Hindlimb muscle (tissue), 1 donor: ENCODE data around the gene CHN1. TPM values are rescaled to one million over a fixed set of nuclear protein-coding genes. Genes with fewer than 3 reads are reported as not detected.

ENCODE experiments used
- DNase-seq: peaks from one replicate; pipeline ENCODE4 v3.0.0-alpha.2; 2013
- polyA plus RNA-seq: library from polyadenylated mRNA; unstranded; fragments of 120-200 nt; gene quantifications from one replicate; pipeline ENCODE4 v1.2.1, GENCODE V29; 2013; ENCODE audit not compliant: insufficient read length

Gene CHN1
- polyA plus RNA-seq, 1 donor: 13.2 TPM

GRCh38 chr2:174970092-174970491 is 35.1 kb downstream of the CHN1 start:
- DNase-seq: no peak

GRCh38 chr2:174969091-174969734 is 36.0 kb downstream of the CHN1 start:
- no peak for DNase-seq

GRCh38 chr2:174967691-174968260 is 37.4 kb downstream of the CHN1 start:
- peak; percentile 74 for DNase-seq

GRCh38 chr2:174967086-174967485 is 38.1 kb downstream of the CHN1 start:
- no peak for DNase-seq

- no peak for DNase-seq
Observed at GRCh38 chr2:174965992-174966744, 39.0 kb downstream of the CHN1 start.

GRCh38 chr2:174965551-174965950 is 39.6 kb downstream of the CHN1 start:
- no peak for DNase-seq

GRCh38 chr2:174964404-174964803 is 40.8 kb downstream of the CHN1 start:
- no peak for DNase-seq

GRCh38 chr2:174963437-174964400 is 41.5 kb downstream of the CHN1 start:
- DNase-seq: no peak

GRCh38 chr2:174959787-174960186 is 45.4 kb downstream of the CHN1 start:
- DNase-seq: no peak

GRCh38 chr2:174957050-174957449 is 48.1 kb downstream of the CHN1 start:
- DNase-seq: no peak

GRCh38 chr2:174952607-174953006 is 52.6 kb downstream of the CHN1 start:
- no peak for DNase-seq

GRCh38 chr2:174951745-174952144 is 53.4 kb downstream of the CHN1 start:
- no peak for DNase-seq

- no peak for DNase-seq
Observed at GRCh38 chr2:174949988-174950687, 55.0 kb downstream of the CHN1 start.

GRCh38 chr2:174945601-174946260 is 59.5 kb downstream of the CHN1 start:
- DNase-seq: no peak

GRCh38 chr2:174939046-174939445 is 66.1 kb downstream of the CHN1 start:
- DNase-seq: no peak

- DNase-seq: no peak
Observed at GRCh38 chr2:174931724-174932123, 73.5 kb downstream of the CHN1 start.

- DNase-seq: no peak
Observed at GRCh38 chr2:174929786-174930185, 75.4 kb downstream of the CHN1 start.

GRCh38 chr2:174925046-174925784 is 80.0 kb downstream of the CHN1 start:
- DNase-seq: no peak

GRCh38 chr2:174924061-174924693 is 81.0 kb downstream of the CHN1 start:
- no peak for DNase-seq

GRCh38 chr2:174919947-174920595 is 85.1 kb downstream of the CHN1 start:
- DNase-seq: no peak
